ENCODE measurements around the gene MT2A.

The MT2A gene

DNA sequence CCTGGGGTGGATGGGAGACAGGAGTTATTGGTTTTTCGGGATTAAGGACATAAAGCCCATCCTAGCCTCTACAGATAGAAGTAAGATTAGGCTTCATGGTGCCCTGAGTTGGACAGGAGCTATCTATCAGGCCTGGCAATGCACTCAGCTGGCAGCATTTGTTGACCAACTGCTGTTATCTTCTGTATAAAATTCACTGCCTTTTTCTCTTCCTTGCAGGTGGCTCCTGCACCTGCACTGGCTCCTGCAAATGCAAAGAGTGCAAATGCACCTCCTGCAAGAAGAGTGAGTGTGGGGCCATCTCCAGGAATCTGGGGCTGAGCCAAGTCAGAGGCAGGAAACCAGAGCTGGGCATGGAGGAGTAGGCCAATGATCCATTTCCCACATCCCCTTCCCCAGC is 30.7 kb downstream of the MT2A start:
- DNase-seq, result no peak

DNA sequence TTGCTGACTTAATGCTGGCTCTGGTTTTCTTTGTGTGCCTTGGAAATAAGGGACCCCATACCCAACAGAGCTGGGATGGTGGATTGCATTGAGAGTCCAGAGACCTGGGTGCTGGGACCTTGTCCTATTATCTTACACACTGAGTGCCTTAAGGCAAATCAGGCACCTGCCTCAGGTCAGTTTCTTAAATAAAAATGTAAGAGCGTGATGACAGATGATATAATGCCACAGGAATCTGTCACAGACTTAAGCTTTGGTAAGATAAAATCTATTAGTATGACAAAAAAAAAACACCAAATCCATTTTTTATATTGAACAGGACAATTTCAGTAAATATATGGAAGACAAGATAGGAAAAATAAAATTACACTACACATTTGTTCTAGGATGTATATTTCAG is 31.7 kb downstream of the MT2A start:
- no peak for DNase-seq

DNA sequence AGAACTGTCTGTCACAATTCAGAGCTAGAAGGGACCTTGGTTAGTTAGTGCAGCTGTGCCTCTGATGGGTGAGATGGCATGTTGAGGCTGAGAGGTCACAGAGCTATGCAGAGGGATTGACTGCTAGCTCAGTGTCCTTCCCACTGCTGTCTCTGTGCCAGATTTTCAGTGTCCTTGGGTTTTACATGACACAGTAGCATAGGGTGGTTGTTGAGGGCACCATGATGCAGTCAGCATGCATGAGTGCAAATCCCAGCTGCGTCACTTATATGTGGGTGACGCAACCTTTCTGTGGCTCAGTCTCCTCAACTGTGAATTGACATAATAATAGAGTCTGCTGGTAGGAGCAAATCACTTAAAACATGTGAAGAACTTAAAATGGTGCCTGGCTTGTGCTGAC is 32.8 kb downstream of the MT2A start:
- DNase-seq, result no peak

DNA sequence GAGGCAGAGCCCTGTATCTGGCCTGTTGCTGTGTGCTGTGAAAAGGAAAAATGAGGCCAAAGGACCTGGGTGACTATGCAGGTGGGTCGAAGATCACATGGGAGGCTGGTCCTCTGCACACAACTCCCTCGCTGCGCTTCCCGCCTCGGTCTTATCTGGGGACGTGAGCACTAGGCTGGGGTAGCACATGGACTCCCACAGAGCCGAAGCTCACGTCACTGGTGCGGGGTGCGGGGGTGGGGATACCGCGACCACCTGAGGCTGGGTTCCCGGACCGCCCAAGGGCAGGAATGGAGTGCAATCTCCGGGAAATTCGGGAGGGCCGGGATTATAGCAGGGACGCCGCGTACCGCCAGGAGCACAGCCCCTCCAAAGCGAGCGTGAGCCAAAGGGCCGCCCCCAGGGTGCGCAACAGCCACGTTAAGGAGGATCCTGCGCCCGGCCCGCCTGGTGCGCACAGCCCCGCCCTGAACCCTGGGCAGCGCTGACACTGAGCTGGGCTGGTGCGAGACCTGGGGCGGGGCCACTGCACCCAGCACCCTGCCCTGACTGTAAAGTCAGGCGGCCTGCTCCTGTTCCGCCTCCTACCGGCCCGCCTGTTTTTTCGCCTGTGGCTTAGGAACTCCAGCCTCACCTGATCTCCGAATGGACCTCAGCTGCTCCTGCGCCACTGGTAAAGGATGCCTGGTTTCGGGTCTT is 34.8 kb downstream of the MT2A start:
- no peak for DNase-seq

DNA sequence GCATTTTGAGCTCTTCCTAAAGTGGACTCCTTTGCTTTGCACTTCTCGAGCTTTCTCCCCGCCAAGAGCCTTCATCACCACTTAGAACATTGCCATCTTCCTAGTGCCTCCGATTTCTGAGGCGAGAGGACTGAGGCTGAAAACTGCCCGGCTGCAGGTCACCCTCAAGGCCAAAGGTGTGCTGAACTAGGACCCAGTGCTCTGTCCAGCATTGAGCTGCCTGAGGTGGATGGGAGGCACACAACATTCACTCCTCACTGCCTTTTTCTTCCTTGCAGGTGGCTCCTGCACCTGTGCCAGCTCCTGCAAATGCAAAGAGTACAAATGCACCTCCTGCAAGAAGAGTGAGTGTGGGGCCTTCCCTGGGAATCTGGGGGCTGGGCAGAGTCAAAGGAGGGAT is 35.4 kb downstream of the MT2A start:
- no peak for DNase-seq

DNA sequence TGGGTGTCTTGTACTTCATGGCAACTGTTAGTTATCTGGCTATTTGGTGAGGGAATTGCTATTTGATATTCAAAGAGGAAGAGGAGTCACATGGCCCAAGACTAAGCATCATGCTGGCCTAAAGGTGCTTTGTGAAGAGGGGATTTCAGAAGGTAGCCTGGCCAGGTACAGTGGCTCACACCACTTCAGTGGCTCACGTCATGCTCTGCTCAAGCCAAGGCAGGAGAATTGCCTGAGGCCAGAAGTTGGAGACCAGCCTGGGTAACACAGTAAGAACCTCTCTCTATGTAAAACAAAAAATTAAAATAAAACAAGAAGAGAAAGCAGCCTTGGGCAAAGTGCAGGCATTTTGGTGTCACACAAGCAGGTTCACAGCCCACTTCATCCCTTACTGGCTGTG is 36.9 kb downstream of the MT2A start:
- DNase-seq, result no peak

DNA sequence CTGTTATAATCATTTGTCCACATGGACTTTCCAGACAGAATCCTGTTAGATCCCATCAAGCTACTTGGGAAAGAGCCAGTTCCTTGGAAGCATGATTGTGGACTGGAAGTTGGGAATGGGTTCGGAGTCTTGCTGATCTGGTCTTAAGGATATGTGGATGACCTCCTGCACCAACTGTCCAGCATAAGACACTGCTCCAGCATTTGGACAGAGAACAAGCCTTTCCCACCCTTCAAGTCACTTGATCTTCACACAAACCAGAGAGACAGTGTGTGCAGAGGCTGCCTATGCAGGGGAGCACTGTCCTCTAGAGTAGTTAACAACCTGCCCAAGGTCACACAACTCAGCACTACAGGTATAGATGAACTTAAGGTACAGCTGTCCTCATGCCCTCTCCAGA is 37.5 kb downstream of the MT2A start:
- DNase-seq, result no peak

DNA sequence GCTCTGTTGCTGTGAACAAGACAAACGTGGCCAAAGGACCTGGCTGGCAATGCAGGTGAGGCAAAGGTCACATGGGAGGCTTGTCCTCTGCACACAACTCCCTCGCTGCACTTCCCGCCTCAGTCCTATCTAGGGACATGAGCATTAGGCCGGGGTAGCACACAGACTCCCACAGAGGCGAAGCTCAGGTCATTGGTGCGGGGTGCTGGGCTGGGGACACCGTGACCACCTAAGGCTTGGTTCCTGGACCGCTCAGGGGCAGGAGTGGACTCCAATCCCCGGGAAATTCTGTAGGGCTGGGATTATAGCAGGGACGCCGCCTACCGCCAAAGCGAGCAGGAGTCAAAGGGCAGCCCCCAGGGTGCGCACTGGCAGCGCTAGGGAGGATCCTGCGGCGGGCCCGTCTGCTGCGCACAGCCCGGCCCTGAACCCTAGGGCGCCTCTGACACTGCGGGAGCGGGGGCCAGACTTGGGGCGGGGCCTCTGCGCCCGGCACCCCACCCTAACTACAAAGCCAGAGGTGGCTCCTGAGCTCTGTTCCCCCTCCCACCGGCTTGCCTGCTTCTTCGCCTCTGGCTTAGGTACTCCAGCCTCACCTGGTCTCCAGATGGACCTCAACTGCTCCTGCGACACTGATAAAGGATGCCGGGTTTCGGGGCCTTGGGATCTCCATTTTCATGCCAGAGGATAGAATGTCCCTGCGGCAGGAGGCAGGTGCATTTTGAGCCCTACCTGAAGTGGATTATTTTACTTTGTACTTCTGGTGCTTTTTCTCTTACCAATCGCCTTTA is 39.5 kb downstream of the MT2A start:
- DNase-seq, result no peak

DNA sequence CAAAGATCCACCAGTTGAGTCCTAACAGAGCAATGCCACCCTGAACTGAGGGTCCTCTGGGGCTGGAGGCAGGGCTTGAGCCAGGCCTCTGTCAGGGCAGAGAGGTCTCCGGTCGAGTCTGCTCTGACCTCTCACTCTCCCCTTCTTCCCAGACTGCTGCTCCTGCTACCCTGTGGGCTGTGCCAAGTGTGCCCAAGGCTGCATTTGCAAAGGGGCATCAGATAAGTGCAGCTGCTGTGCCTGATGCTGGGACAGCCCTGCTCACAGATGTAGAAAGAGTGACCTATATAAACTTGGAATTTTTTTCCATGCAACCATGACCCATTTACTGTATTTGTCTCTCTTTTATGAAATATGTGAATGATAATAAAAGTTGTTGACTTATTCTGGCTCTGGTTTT is 40.9 kb downstream of the MT2A start:
- no peak for DNase-seq

DNA sequence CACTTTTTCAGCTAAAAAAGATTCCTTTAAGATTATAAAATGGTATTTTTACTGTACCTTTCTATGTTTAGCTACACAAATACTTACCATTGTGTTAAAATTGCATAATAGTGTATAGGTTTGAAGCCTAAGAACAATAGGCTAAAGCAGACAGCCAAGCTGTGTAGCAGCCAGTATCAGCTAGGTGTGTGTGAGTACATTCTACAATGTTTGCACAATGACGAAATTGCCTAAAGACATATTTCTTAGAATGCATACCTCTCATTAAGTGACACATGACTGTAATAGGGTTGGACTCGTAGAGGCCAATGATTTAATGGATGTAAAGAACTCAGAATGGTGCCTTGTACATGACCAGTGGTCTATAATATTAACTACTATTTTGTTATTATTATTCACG is 41.4 kb downstream of the MT2A start:
- no peak for DNase-seq

DNA sequence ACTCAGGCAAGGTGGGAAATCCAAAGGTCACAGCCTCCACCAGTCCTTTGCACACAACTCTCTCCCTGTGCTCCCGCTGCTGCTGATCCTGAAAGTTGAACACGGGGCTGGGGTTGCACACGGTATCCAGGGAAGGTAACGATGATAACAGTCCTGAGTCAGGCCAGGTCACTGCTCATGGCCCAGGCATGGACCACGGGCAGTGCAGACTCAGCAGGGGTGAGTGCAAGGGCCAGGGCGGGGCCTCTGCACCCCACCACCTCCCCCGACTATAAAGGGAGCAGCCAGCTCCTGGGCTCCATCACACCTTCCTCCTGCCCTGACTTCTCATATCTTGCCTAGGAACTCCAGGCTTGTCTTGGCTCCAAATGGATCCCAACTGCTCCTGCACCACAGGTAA is 43.2 kb downstream of the MT2A start, which contains the start of gene MT1B:
TSS of gene MT1B (plus strand) at position 301 of the 400 bp plus-strand sequence. CDS start at position 369, 68 bp downstream.
- DNase-seq, result no peak

DNA sequence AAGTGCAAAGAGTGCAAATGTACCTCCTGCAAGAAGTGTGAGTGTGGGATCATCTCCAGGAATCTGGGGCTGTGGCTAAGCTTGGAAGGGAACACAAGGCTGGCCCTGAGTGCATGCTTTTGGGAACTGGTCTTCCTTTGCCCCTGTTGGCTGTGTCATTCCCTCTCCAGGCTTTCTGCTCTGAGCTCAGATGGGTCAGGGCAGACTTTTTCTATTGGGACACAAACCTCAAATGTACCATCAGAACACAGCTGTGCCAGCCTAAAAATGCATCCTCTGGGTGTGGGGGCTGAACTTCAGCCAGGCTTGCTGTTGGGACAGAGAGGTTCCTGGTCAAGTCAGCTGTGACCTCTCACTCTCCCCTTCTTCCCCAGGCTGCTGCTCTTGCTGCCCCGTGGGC is 44.2 kb downstream of the MT2A start:
- DNase-seq, result no peak

DNA sequence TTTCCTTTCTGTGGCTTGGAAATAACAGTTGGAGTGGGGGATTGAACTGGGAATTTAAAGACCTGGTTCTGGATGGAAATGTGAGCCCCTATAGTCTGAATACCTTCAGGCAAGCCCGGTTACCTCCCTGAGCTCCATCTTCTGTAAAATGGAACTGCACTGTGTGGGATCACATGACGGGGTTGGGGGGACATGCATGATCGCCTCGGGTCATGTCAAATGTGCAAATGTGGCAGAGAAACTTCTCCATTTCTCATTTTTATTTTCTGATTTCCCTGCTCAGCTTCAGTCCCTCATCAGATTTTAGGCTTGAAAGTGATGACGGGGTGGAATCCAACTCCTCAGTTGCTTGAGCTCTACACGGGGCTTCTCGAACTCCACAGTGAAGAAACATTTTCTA is 44.8 kb downstream of the MT2A start:
- DNase-seq, result no peak

DNA sequence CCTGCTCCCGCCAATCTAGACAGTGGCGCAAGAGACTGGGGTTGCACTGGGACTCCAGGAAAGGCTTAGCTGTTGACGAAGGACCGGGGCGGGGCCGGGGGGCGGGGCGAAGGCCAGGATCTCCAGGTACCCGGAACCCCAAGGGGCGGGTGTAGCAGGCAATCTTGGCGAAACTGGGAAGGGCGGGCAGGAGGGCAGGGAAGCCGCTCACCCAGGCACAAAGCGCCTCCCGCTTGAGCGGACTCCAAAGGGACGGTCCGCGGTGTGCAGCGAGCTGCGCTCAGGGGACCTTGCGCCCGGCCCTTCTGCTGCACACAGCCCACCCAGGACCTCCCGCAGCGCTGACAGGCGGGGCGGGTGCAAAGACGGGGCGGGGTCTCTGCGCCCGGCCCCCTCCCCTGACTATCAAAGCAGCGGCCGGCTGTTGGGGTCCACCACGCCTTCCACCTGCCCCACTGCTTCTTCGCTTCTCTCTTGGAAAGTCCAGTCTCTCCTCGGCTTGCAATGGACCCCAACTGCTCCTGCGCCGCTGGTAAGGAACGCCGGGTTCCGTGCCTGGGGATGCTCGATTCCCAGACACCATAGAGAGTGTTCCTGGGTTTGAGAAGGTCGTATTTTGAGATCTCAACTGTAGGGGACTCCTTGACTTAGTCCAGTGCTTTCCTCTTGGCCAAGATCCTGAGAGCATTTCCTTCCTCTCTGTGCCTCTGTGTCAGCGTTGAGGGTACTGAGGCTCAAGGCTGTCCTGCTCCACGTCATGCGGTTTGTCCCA is 49.4 kb downstream of the MT2A start, which contains the start of gene MT1F:
TSS of gene MT1F (plus strand) at position 405 of the 772 bp plus-strand sequence. CDS start at position 505, 100 bp downstream.
- DNase-seq, result no peak

DNA sequence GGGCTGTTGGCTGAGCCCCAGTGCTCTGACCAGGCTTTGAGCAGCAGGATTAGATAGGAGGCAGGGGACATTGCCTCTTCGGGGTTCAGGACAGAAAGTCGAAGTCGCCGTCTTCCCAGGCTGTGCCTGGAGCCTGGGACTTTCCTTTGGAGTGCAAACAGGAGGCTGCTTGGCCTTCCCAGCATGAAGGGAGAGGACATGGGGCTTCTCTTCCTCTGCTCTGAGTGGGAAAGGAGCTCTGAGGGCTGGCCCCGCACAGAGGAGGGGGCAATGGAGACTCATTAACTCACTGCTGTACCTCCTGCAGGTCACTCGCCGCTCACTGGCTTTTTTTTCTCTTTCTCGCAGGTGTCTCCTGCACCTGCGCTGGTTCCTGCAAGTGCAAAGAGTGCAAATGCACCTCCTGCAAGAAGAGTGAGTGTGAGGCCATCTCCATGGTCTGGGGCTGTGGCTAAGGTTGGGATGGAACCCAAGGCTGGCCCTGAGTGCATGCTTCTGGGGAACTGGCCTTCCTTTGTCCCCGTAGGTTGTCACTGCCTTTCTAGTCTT is 50.0 kb downstream of the MT2A start:
- no peak for DNase-seq
